Keratinocyte (primary cell): ENCODE measurements around the gene PRR14L. TPM values are rescaled to one million over a fixed set of nuclear protein-coding genes. Genes with fewer than 3 reads are reported as not detected.

Experiments used
- DNase-seq: peaks from one replicate; pipeline ENCODE4 v3.0.0-alpha.2; 2011; ENCODE audit warnings: low read depth, missing footprints, low spot score
- FAIRE-seq: peaks from 2 replicates; lab custom pipeline; 2011; peaks lifted over from hg19 to GRCh38; lab: Jason Lieb, UNC
- H2AFZ ChIP-seq: 2 replicates; pipeline ENCODE4 v1.6.0; 2012; ENCODE audit warnings: low read length, control low read depth, inconsistent platforms; ENCODE audit not compliant: control insufficient read depth
- H3K27ac ChIP-seq: 2 replicates; pipeline ENCODE4 v1.5.1; 2011; ENCODE audit warnings: low read length; ENCODE audit not compliant: control insufficient read depth, insufficient read depth
- H3K27me3 ChIP-seq: 3 replicates; pipeline ENCODE4 v1.6.0; 2011; ENCODE audit warnings: low read length; ENCODE audit not compliant: control insufficient read depth, insufficient read depth; ENCODE audit errors: extremely low read depth
- H3K36me3 ChIP-seq, 2 experiments: 2 replicates in 1 of 2; 3 replicates in 1 of 2; pipeline ENCODE4 v1.5.1; 2011; ENCODE audit warnings: low read length in 2 of 2, mild to moderate bottlenecking in 1 of 2; ENCODE audit not compliant: control insufficient read depth in 2 of 2, insufficient read depth in 2 of 2; ENCODE audit errors: extremely low read depth in 1 of 2
- H3K4me1 ChIP-seq: 3 replicates; pipeline ENCODE4 v1.5.1; 2011; ENCODE audit warnings: low read length; ENCODE audit not compliant: control insufficient read depth, insufficient read depth; ENCODE audit errors: extremely low read depth
- H3K4me2 ChIP-seq: 3 replicates; pipeline ENCODE4 v1.6.0; 2011; ENCODE audit warnings: low read depth, low read length; ENCODE audit not compliant: control insufficient read depth, insufficient read depth; ENCODE audit errors: extremely low read depth
- H3K4me3 ChIP-seq, 3 experiments: fragments of 200-600 bp in 1 of 3; sonication (generic) in 1 of 3; 2 replicates in 2 of 3; 3 replicates in 1 of 3; pipeline ENCODE4 v1.5.1; 2011 to 2016; ENCODE audit warnings: low read length in 3 of 3, mild to moderate bottlenecking in 3 of 3, control low read depth in 2 of 3, inconsistent platforms in 1 of 3, low read depth in 1 of 3, mixed read lengths in 1 of 3, mixed run types in 1 of 3, moderate library complexity in 1 of 3; ENCODE audit not compliant: control insufficient read depth in 2 of 3, insufficient read depth in 2 of 3; ENCODE audit errors: extremely low read depth in 1 of 3
- H3K79me2 ChIP-seq: 2 replicates; pipeline ENCODE4 v1.6.0; 2012; ENCODE audit warnings: low read length; ENCODE audit not compliant: control insufficient read depth, insufficient read depth
- H3K9ac ChIP-seq: 3 replicates; pipeline ENCODE4 v1.6.0; 2011; ENCODE audit warnings: low read length; ENCODE audit not compliant: control insufficient read depth, insufficient read depth; ENCODE audit errors: extremely low read depth
- H3K9me1 ChIP-seq: 3 replicates; pipeline ENCODE4 v1.6.0; 2011; ENCODE audit warnings: low read length; ENCODE audit not compliant: control insufficient read depth, insufficient read depth; ENCODE audit errors: extremely low read depth
- H3K9me3 ChIP-seq: 2 replicates; pipeline ENCODE4 v1.5.1; 2012; ENCODE audit warnings: low read depth, low read length; ENCODE audit not compliant: control insufficient read depth
- H4K20me1 ChIP-seq: 3 replicates; pipeline ENCODE4 v1.6.0; 2011; ENCODE audit warnings: low read length; ENCODE audit not compliant: control insufficient read depth, insufficient read depth; ENCODE audit errors: extremely low read depth
- EZH2 ChIP-seq: IDR thresholded peaks from one replicate; pipeline ENCODE4 v1.6.1; 2012; ENCODE audit warnings: inconsistent platforms, mild to moderate bottlenecking, low read length, moderate library complexity
- dilution Hi-C: fragments of 300-500 bp; cut with MboI; formaldehyde crosslinking; loops from one replicate; pipeline ENCODE4 v1.7.0; 2020; ENCODE audit warnings: low sequenced_read_pairs; ENCODE audit not compliant: extremely low pct_ligation_motif_present
- polyA plus RNA-seq, 5 experiments: library from polyadenylated mRNA; depleted of rRNA in 3 of 5; stranded (reverse) in 3 of 5; stranded (forward) in 1 of 5; unstranded in 1 of 5; fragments of >200 nt; gene quantifications; 1 replicate in 1 of 5; 2 replicates in 3 of 5; 3 replicates in 1 of 5; pipeline versions ENCODE4 v1.2.1 to v1.2.3, GENCODE V29; 2011 to 2012; ENCODE audit warnings: missing spikeins in 2 of 5, low read depth in 1 of 5, low replicate concordance in 1 of 5
- TF ChIP-seq, protein P1 (sequence below), 3 experiments: IDR thresholded peaks in 1 of 3; conservative IDR thresholded peaks in 1 of 3; optimal IDR thresholded peaks in 1 of 3; 2 replicates in 2 of 3; 3 replicates in 1 of 3; pipeline versions ENCODE3 to v1.5.1; 2011; ENCODE audit warnings: low read length in 3 of 3, mild to moderate bottlenecking in 3 of 3, moderate library complexity in 2 of 3, control low read depth in 1 of 3, inconsistent platforms in 1 of 3; ENCODE audit not compliant: insufficient read depth in 2 of 3; ENCODE audit errors: extremely low read depth in 1 of 3

Gene PRR14L
- polyA plus RNA-seq, 1 donor (not counting 4 experiments of a cell fraction or from before 2014, with no cell fraction given): 13.6 TPM

- Histone ChIP-seq H3K27me3 (no peaks in the 10 kb centered on the region), H3K27ac (no peak overlapping the region), H3K9me1 (no peaks in the 10 kb centered on the region), H3K9ac (no peak overlapping the region), H3K36me3 (peaks cover 8 to 9% of the 10 kb centered on the region in 2 experiments), H3K4me1 (no peaks in the 10 kb centered on the region), H3K4me2 (no peak overlapping the region), H3K9me3 (no peaks in the 10 kb centered on the region), H3K79me2 (peaks cover 32% of the 10 kb centered on the region), H2AFZ (no peak overlapping the region), H4K20me1 (no peaks in the 10 kb centered on the region), H3K4me3 (no peak overlapping the region)
- no peak for DNase-seq
- no peak for FAIRE-seq
- no peak for TF ChIP-seq EZH2
- TF ChIP-seq, protein P1, sequence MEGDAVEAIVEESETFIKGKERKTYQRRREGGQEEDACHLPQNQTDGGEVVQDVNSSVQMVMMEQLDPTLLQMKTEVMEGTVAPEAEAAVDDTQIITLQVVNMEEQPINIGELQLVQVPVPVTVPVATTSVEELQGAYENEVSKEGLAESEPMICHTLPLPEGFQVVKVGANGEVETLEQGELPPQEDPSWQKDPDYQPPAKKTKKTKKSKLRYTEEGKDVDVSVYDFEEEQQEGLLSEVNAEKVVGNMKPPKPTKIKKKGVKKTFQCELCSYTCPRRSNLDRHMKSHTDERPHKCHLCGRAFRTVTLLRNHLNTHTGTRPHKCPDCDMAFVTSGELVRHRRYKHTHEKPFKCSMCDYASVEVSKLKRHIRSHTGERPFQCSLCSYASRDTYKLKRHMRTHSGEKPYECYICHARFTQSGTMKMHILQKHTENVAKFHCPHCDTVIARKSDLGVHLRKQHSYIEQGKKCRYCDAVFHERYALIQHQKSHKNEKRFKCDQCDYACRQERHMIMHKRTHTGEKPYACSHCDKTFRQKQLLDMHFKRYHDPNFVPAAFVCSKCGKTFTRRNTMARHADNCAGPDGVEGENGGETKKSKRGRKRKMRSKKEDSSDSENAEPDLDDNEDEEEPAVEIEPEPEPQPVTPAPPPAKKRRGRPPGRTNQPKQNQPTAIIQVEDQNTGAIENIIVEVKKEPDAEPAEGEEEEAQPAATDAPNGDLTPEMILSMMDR (optimal IDR thresholded peaks at IDR 0.05 in 1 of 3, IDR thresholded peaks at IDR 0.05 in 1 of 3, conservative IDR thresholded peaks at IDR 0.05 in 1 of 3; ENCODE audit: extremely low read depth in 1 of 3, insufficient read depth in 2 of 3, low read length in 3 of 3): no peak
- dilution Hi-C loops: no loop called here
Observed at GRCh38 chr22:31726692-31727091, 23.2 kb downstream of the PRR14L start.

- no peaks in the 10 kb centered on the region for H3K9me1 ChIP-seq
- H4K20me1 ChIP-seq: no peaks in the 10 kb centered on the region
- H3K4me1 ChIP-seq: no peaks in the 10 kb centered on the region
- no peaks in the 10 kb centered on the region for H3K9me3 ChIP-seq
- no peak overlapping the region for H3K9ac ChIP-seq
- H3K4me3 ChIP-seq: no peak overlapping the region
- no peak overlapping the region for H3K4me2 ChIP-seq
- no peak overlapping the region for H2AFZ ChIP-seq
- H3K36me3 ChIP-seq: peaks cover 5 to 12% of the 10 kb centered on the region in 2 experiments
- dilution Hi-C loops: no loop called here
- H3K27ac ChIP-seq: no peak overlapping the region
- no peak for FAIRE-seq
- TF ChIP-seq, protein P1 (optimal IDR thresholded peaks at IDR 0.05 in 1 of 3, IDR thresholded peaks at IDR 0.05 in 1 of 3, conservative IDR thresholded peaks at IDR 0.05 in 1 of 3; ENCODE audit: extremely low read depth in 1 of 3, insufficient read depth in 2 of 3, low read length in 3 of 3): no peak
- no peak for TF ChIP-seq EZH2
- H3K79me2 ChIP-seq: peaks cover 13% of the 10 kb centered on the region
- no peak for DNase-seq
- no peaks in the 10 kb centered on the region for H3K27me3 ChIP-seq
Observed at GRCh38 chr22:31723723-31724122, 26.2 kb downstream of the PRR14L start.
